HepG2 (cell line): ENCODE measurements around the gene BCL11B. TPM values are rescaled to one million over a fixed set of nuclear protein-coding genes. Genes with fewer than 3 reads are reported as not detected.

Experiments used
- ATAC-seq: fragments of 200-7000 bp; cut with Tn5 transposase; 3 replicates; pipeline ENCODE4 v1.9.1; 2020; ENCODE audit warnings: mild to moderate bottlenecking, moderate library complexity
- BruUV-seq: library from RNA; stranded (reverse); fragments of 400-500 nt; replicated peaks from 2 replicates; lab custom pipeline; 2021; lab: Mats Ljungman, UMichigan
- CTCF ChIA-PET: fragments of 300-600 bp; formaldehyde crosslinking; extraction: SDS; loops from one replicate; lab custom pipeline; 2021; ENCODE audit warnings: low total read pairs, inconsistent platforms, low intra/inter-chr PET ratio; lab: Yijun Ruan, JAX
- POLR2A ChIA-PET: fragments of 350-600 bp; sonication (Branson Sonifier 250); formaldehyde crosslinking; loops from one replicate; lab custom pipeline; 2020; ENCODE audit warnings: antibody characterized with exemption, inconsistent platforms; lab: Yijun Ruan, JAX
- DNase-seq: peaks from one replicate; pipeline ENCODE4 v3.0.0-alpha.2; 2015; ENCODE audit warnings: low spot score
- FAIRE-seq: peaks from 3 replicates; lab custom pipeline; 2011; peaks lifted over from hg19 to GRCh38; lab: Jason Lieb, UNC
- H2AFZ ChIP-seq: one replicate; pipeline ENCODE4 v1.6.1; 2011; ENCODE audit warnings: low read length, inconsistent platforms
- H3K27ac ChIP-seq: fragments of 300-600 bp; 3 replicates; pipeline ENCODE4 v1.8.0; 2011; ENCODE audit warnings: mixed run types, mild to moderate bottlenecking, mixed read lengths, low read length, inconsistent platforms; ENCODE audit not compliant: insufficient read depth; ENCODE audit errors: extremely low read length
- H3K27me3 ChIP-seq, 2 experiments: fragments of 200-600 bp in 1 of 2; 2 replicates in 1 of 2; 3 replicates in 1 of 2; pipeline versions ENCODE4 v1.6.0 to v1.8.0; 2011; ENCODE audit warnings: low read length in 2 of 2, mild to moderate bottlenecking in 2 of 2, moderate library complexity in 2 of 2, inconsistent platforms in 1 of 2; ENCODE audit not compliant: insufficient read depth in 2 of 2, control insufficient read depth in 1 of 2
- H3K36me3 ChIP-seq, 2 experiments: fragments of 200-600 bp in 1 of 2; replicated peaks in 1 of 2; 2 replicates in 1 of 2; 3 replicates in 1 of 2; pipeline versions ENCODE4 v1.5.1 to v1.8.0; 2011; ENCODE audit warnings: low read length in 2 of 2, inconsistent platforms in 1 of 2; ENCODE audit not compliant: insufficient read depth in 2 of 2, control insufficient read depth in 1 of 2
- H3K4me1 ChIP-seq: 2 replicates; pipeline ENCODE4 v1.5.1; 2012; ENCODE audit warnings: low read length, inconsistent platforms; ENCODE audit not compliant: insufficient read depth
- H3K4me2 ChIP-seq: 2 replicates; pipeline ENCODE4 v1.6.0; 2011; ENCODE audit warnings: low read depth, low read length, inconsistent platforms
- H3K4me3 ChIP-seq, 3 experiments: fragments of 200-600 bp in 1 of 3; sonication (generic), shearing (Covaris generic) in 1 of 3; replicated peaks in 1 of 3; 2 replicates each; pipeline ENCODE4 v1.5.1; 2011 to 2016; ENCODE audit warnings: low read length in 3 of 3, inconsistent platforms in 2 of 3, low read depth in 2 of 3, mild to moderate bottlenecking in 2 of 3, control low read depth in 1 of 3, mixed read lengths in 1 of 3; ENCODE audit not compliant: insufficient read depth in 1 of 3
- H3K79me2 ChIP-seq: one replicate; pipeline ENCODE4 v1.6.1; 2011; ENCODE audit warnings: low read length, inconsistent platforms; ENCODE audit not compliant: insufficient read depth
- H3K9ac ChIP-seq: 2 replicates; pipeline ENCODE4 v1.6.0; 2011; ENCODE audit warnings: mild to moderate bottlenecking, low read depth, low read length, inconsistent platforms; ENCODE audit not compliant: insufficient read depth
- H3K9me3 ChIP-seq: 2 replicates; pipeline ENCODE4 v1.5.1; 2012; ENCODE audit warnings: mild to moderate bottlenecking, low read length
- H4K20me1 ChIP-seq: 2 replicates; pipeline ENCODE4 v1.6.0; 2011; ENCODE audit warnings: inconsistent platforms, mild to moderate bottlenecking, low read length, moderate library complexity; ENCODE audit not compliant: insufficient read depth
- AFF4 ChIP-seq: sonication (generic); formaldehyde crosslinking; IDR thresholded peaks from 2 replicates; pipeline ENCODE4 v1.4.0; 2020; ENCODE audit warnings: missing genetic modification reagents
- GABPA ChIP-seq, 2 experiments: IDR thresholded peaks; 2 replicates each; pipeline ENCODE4 v1.6.1; 2011 to 2016; ENCODE audit warnings: low read depth in 2 of 2, low read length in 1 of 2, missing biosample characterization in 1 of 2, missing genetic modification characterization in 1 of 2
- HOXA7 ChIP-seq: sonication (generic); formaldehyde crosslinking; IDR thresholded peaks from 2 replicates; pipeline ENCODE4 v1.8.1; 2022; ENCODE audit warnings: mild to moderate bottlenecking, missing genetic modification reagents, moderate library complexity
- KDM5A ChIP-seq: fragments of 200-600 bp; sonication (generic); IDR thresholded peaks from 2 replicates; pipeline ENCODE4 v1.7.0; 2018; ENCODE audit warnings: antibody characterized with exemption, mild to moderate bottlenecking, low read length, borderline replicate concordance
- PATZ1 ChIP-seq: sonication (generic); formaldehyde crosslinking; IDR thresholded peaks from 2 replicates; pipeline ENCODE4 v1.4.0; 2020; ENCODE audit warnings: missing genetic modification reagents
- ZFX ChIP-seq: sonication (generic); formaldehyde crosslinking; IDR thresholded peaks from 2 replicates; pipeline ENCODE4 v1.4.0; 2020; ENCODE audit warnings: mild to moderate bottlenecking, low read depth, missing genetic modification reagents, moderate library complexity
- ZNF235 ChIP-seq: sonication (generic); formaldehyde crosslinking; IDR thresholded peaks from 2 replicates; pipeline ENCODE4 v1.8.1; 2023; ENCODE audit warnings: mild to moderate bottlenecking, missing genetic modification reagents, borderline replicate concordance
- ZNF33B ChIP-seq: sonication (generic); formaldehyde crosslinking; IDR thresholded peaks from 2 replicates; pipeline ENCODE4 v1.5.1; 2020; ENCODE audit warnings: mild to moderate bottlenecking, missing genetic modification reagents
- ZNF678 ChIP-seq: sonication (generic); formaldehyde crosslinking; IDR thresholded peaks from 2 replicates; pipeline ENCODE4 v1.4.0; 2020; ENCODE audit warnings: mild to moderate bottlenecking, missing genetic modification reagents
- WGBS: methylation state at CpG from one replicate; pipeline ENCODE4 v1.1.6; 2017; ENCODE audit warnings: low lambda C conversion rate; 5-methylcytosine and 5-hydroxymethylcytosine counted together
- in situ Hi-C: cut with HindIII; loops from 2 replicates; pipeline ENCODE4 v1.10.0; 2017; ENCODE audit warnings: low pct_unique_long_range_greater_than_20kb; ENCODE audit not compliant: extremely low pct_ligation_motif_present
- intact Hi-C: fragments of 100-400 bp; cut with micrococcal nuclease; formaldehyde crosslinking; loops from one replicate; pipeline ENCODE4 v1.10.0; 2022; ENCODE audit not compliant: unreplicated experiment
- polyA plus RNA-seq, 8 experiments: library from polyadenylated mRNA; depleted of rRNA in 3 of 8; stranded (reverse) in 7 of 8; unstranded in 1 of 8; fragments of >200 nt; fragmentation: Illumina TruSeq in 4 of 8; extraction: Trizol in 4 of 8; gene quantifications; 2 replicates each; pipeline versions ENCODE4 v1.2.1 to v1.2.3, GENCODE V29; 2011 to 2016; ENCODE audit warnings: low read depth in 4 of 8, missing spikeins in 1 of 8, mixed read lengths in 1 of 8; ENCODE audit not compliant: insufficient read depth in 1 of 8
- total RNA-seq, 5 experiments: library from RNA; depleted of rRNA; stranded (reverse); fragments of >200 nt; fragmentation: Illumina TruSeq; extraction: Trizol; gene quantifications; 2 replicates each; pipeline ENCODE4 v1.2.3, GENCODE V29; 2016; ENCODE audit warnings: low read depth in 1 of 5
- TF ChIP-seq, protein P1 (sequence below): sonication (generic); formaldehyde crosslinking; IDR thresholded peaks from 2 replicates; pipeline ENCODE4 v1.9.0; 2021; ENCODE audit warnings: missing genetic modification reagents, mild to moderate bottlenecking, borderline replicate concordance

The BCL11B gene
- total and polyA plus RNA-seq, 2 of the 13 experiments (the other 11 are each of a cell fraction or from before 2014, with no cell fraction given): not detected

GRCh38 chr14:99143793-99144192 lies 128.2 kb downstream of the BCL11B start:
- H3K4me3 ChIP-seq: no peak overlapping the region
- no peaks in the 10 kb centered on the region for H3K4me1 ChIP-seq
- in situ Hi-C loops (no loop called here), intact Hi-C loops (no loop called here)
- no peak for ATAC-seq
- no peak overlapping the region for H2AFZ ChIP-seq
- no peak for FAIRE-seq
- peaks cover 2 to 19% of the 10 kb centered on the region in 2 experiments; a peak in 2 of 5 replicates for H3K27me3 ChIP-seq
- WGBS: 47% methylated on average over 4 of the region's 4 CpGs
- H3K27ac ChIP-seq: no peak overlapping the region
- BruUV-seq: no TSS peak
- H3K36me3 ChIP-seq: no peaks in the 10 kb centered on the region
- CTCF ChIA-PET: no interaction called here
- no peak for DNase-seq
- no peak overlapping the region for H3K9ac ChIP-seq
- H3K4me2 ChIP-seq: no peak overlapping the region
- TF ChIP-seq ZNF33B (no peak), GABPA (IDR thresholded peaks at IDR 0.05; ENCODE audit: low read depth, low read length) (peak; percentile 17; the same call in 1 of the 2 replicates), GABPA (CRISPR knock-in tag; IDR thresholded peaks at IDR 0.05; ENCODE audit: low read depth) (no peak)
- H3K9me3 ChIP-seq: no peaks in the 10 kb centered on the region
- POLR2A ChIA-PET: no interaction called here
- no peaks in the 10 kb centered on the region for H3K79me2 ChIP-seq
- H4K20me1 ChIP-seq: no peaks in the 10 kb centered on the region

DNA sequence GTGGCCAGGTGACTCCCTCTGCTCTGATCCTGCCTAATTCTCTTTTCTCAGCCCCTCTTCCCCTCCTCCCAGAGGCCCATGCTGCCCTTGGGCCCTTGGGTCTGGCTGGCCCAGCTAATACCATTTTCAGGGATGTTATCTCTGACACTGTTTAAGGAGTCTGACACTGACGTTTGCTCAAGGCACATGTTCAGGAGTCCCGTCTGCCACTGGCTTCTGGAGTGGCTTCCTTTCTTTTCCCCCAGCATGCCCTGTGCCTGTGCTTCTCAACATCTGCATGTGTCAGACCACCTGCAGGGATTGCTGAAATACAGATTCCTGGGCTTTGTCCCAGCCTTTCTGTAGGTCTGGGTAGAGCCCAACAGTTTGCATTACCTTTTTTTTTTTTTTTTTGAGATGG lies 128.9 kb downstream of the BCL11B start:
- Histone ChIP-seq H3K9ac (no peak overlapping the region), H3K4me1 (no peaks in the 10 kb centered on the region), H3K36me3 (no peaks in the 10 kb centered on the region), H3K27ac (no peak overlapping the region), H4K20me1 (no peaks in the 10 kb centered on the region), H3K9me3 (no peaks in the 10 kb centered on the region), H3K4me3 (no peak overlapping the region), H3K4me2 (no peak overlapping the region), H2AFZ (no peak overlapping the region), H3K27me3 (peaks cover 2 to 17% of the 10 kb centered on the region in 2 experiments; a peak in 2 of 5 replicates), H3K79me2 (no peaks in the 10 kb centered on the region)
- no peak for DNase-seq
- intact Hi-C loops (no loop called here), in situ Hi-C loops (no loop called here)
- ATAC-seq: no peak
- CTCF ChIA-PET: no interaction called here
- WGBS: 0% methylated on average over 2 of the region's 2 CpGs
- FAIRE-seq: no peak
- no TSS peak for BruUV-seq
- POLR2A ChIA-PET: no interaction called here
- TF ChIP-seq ZNF678 (CRISPR knock-in tag) (no peak), KDM5A (no peak), ZFX (CRISPR knock-in tag) (no peak), HOXA7 (no peak), ZNF235 (CRISPR knock-in tag) (no peak), AFF4 (CRISPR knock-in tag) (no peak), PATZ1 (CRISPR knock-in tag) (no peak)
- TF ChIP-seq, protein P1, sequence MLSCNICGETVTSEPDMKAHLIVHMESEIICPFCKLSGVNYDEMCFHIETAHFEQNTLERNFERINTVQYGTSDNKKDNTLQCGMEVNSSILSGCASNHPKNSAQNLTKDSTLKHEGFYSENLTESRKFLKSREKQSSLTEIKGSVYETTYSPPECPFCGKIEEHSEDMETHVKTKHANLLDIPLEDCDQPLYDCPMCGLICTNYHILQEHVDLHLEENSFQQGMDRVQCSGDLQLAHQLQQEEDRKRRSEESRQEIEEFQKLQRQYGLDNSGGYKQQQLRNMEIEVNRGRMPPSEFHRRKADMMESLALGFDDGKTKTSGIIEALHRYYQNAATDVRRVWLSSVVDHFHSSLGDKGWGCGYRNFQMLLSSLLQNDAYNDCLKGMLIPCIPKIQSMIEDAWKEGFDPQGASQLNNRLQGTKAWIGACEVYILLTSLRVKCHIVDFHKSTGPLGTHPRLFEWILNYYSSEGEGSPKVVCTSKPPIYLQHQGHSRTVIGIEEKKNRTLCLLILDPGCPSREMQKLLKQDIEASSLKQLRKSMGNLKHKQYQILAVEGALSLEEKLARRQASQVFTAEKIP (CRISPR knock-in tag): no peak
